ENCODE measurements around the gene ELMO1. TPM values are rescaled to one million over a fixed set of nuclear protein-coding genes. Genes with fewer than 3 reads are reported as not detected.

ELMO1 gene
- polyA plus RNA-seq, 2 of the 4 experiments (the other 2 are of a cell fraction) = 2.3 to 6.1 TPM

GRCh38 chr7:37208528-37208927, 240.1 kb downstream of the ELMO1 start:
- FAIRE-seq (no peak), DNase-seq (ENCODE audit: low read depth in 1 of 2, low spot score in 1 of 2) (peak; percentile 25 to 56), ATAC-seq (peak; percentile 86 to 87)
- no peaks in the 10 kb centered on the region; the same call in 2 of the 3 replicates for H3K4me1 ChIP-seq
- ChIA-PET CTCF (interaction anchor here (0.7 to 1.4 kb wide), 4 partner anchors 41 to 768 kb away, joined by 3 to 5 read pairs (median 4); no protein-coding TSS in a partner anchor), POLR2A (no interaction called here)
- no peak overlapping the region for H3K4me3 ChIP-seq
- 42% methylated on average over 5 of the region's 5 CpGs for WGBS (ENCODE audit: missing lambda C conversion rate)
- no peak overlapping the region for H3K27ac ChIP-seq
- TF ChIP-seq RAD21 (conservative IDR thresholded peaks at IDR 0.05 in 1 of 2, IDR thresholded peaks at IDR 0.05 in 1 of 2) (peak; percentile 64 to 70), FOSL2 (IDR thresholded peaks at IDR 0.05) (no peak), FOSL2 (CRISPR knock-in tag; IDR thresholded peaks at IDR 0.05) (no peak), SMC3 (IDR thresholded peaks at IDR 0.05) (peak; percentile 45; the same call in 2 of the 3 replicates), CTCF (IDR thresholded peaks at IDR 0.05) (peak; percentile 49)
- no peaks in the 10 kb centered on the region for H3K9me3 ChIP-seq
- H3K4me2 ChIP-seq = no peak overlapping the region

DNA sequence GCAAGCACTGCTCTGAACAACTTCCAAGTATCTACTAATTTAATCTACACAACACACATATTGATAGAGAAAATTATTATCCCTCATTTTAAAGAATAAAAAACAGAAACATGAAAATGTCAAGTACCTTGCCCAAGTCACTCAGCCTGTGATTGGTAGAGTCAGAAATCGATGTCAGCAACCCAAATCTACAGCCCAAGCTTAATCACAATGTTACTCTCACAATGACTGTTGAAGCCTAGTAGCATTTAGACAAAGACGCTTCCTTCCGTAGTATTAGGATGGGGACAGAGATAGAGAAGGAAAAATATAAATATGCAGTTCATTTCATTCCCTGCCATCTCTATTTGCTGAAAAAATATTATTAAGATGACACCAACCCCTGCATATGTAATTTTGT, 242.5 kb downstream of the ELMO1 start:
- no peak for FAIRE-seq
- no peak for DNase-seq (ENCODE audit: low read depth in 1 of 2, low spot score in 1 of 2)
- H3K4me2 ChIP-seq = no peak overlapping the region
- no peak for ATAC-seq
- H3K4me1 ChIP-seq = peaks cover 3% of the 10 kb centered on the region; the same call in 2 of the 3 replicates
- TF ChIP-seq HEYL (CRISPR knock-in tag; IDR thresholded peaks at IDR 0.05) = no peak
- TF ChIP-seq MYC (IDR thresholded peaks at IDR 0.05; ENCODE audit: borderline replicate concordance, low read length) = no peak
- TF ChIP-seq CHD4 (IDR thresholded peaks at IDR 0.05; ENCODE audit: borderline replicate concordance) = no peak
- no peak for TF ChIP-seq MAFK (IDR thresholded peaks at IDR 0.05; ENCODE audit: partially characterized antibody)
- no peak for TF ChIP-seq E2F6 (IDR thresholded peaks at IDR 0.05; ENCODE audit: borderline replicate concordance, low read depth)
- TF ChIP-seq CEBPB (IDR thresholded peaks at IDR 0.05) = no peak
- TF ChIP-seq ELK1 (IDR thresholded peaks at IDR 0.05; ENCODE audit: low read depth, low read length) = no peak
- TF ChIP-seq CTCF (IDR thresholded peaks at IDR 0.05) = no peak
- H3K4me3 ChIP-seq = no peak overlapping the region
- WGBS (ENCODE audit: missing lambda C conversion rate) = 65% methylated on average over 3 of the region's 3 CpGs
- no peak overlapping the region for H3K27ac ChIP-seq
- H3K9me3 ChIP-seq = no peaks in the 10 kb centered on the region
- CTCF ChIA-PET = interaction anchor here (2.0 kb wide), 1 partner anchor 17 kb away, joined by 5 read pairs; no protein-coding TSS in a partner anchor
- POLR2A ChIA-PET = no interaction called here

GRCh38 chr7:37205451-37205850, 243.2 kb downstream of the ELMO1 start:
- FAIRE-seq (no peak), DNase-seq (ENCODE audit: low read depth in 1 of 2, low spot score in 1 of 2) (no peak), ATAC-seq (no peak)
- Histone ChIP-seq H3K4me3 (no peak overlapping the region), H3K27ac (no peak overlapping the region), H3K9me3 (no peaks in the 10 kb centered on the region), H3K4me2 (no peak overlapping the region), H3K4me1 (peaks cover 5% of the 10 kb centered on the region; the same call in 2 of the 3 replicates)
- ChIA-PET CTCF (interaction anchor here (0.6 to 2.4 kb wide), 7 partner anchors 10 to 764 kb away, joined by 3 to 8 read pairs (median 5); no protein-coding TSS in a partner anchor), POLR2A (no interaction called here)
- WGBS (ENCODE audit: missing lambda C conversion rate) = 74% methylated on average over 6 of the region's 6 CpGs
- no peak for TF ChIP-seq ZC3H11A (IDR thresholded peaks at IDR 0.05)
- TF ChIP-seq MAX (IDR thresholded peaks at IDR 0.05) = no peak
- no peak for TF ChIP-seq BCL3 (IDR thresholded peaks at IDR 0.05)
- TF ChIP-seq ESRRA (IDR thresholded peaks at IDR 0.05; ENCODE audit: borderline replicate concordance, low read length) = no peak
- no peak for TF ChIP-seq POLR2A (IDR thresholded peaks at IDR 0.05; ENCODE audit: low read length)
- TF ChIP-seq GATA3 (IDR thresholded peaks at IDR 0.05; ENCODE audit: borderline replicate concordance) = no peak
- TF ChIP-seq HOXA7 (CRISPR knock-in tag; IDR thresholded peaks at IDR 0.05) = no peak
- no peak for TF ChIP-seq ZSCAN20 (CRISPR knock-in tag; IDR thresholded peaks at IDR 0.05)
- TF ChIP-seq ELK1 (IDR thresholded peaks at IDR 0.05; ENCODE audit: low read depth, low read length) = no peak
- TF ChIP-seq CEBPB (IDR thresholded peaks at IDR 0.05) = no peak
- TF ChIP-seq EHF (CRISPR knock-in tag; IDR thresholded peaks at IDR 0.05) = no peak
- TF ChIP-seq CHD4 (IDR thresholded peaks at IDR 0.05; ENCODE audit: borderline replicate concordance) = no peak
- TF ChIP-seq HOXB13 (CRISPR knock-in tag; IDR thresholded peaks at IDR 0.05; ENCODE audit: low read depth) = no peak
- no peak for TF ChIP-seq JUN (IDR thresholded peaks at IDR 0.05)
- TF ChIP-seq NPAS2 (CRISPR knock-in tag; IDR thresholded peaks at IDR 0.05; ENCODE audit: borderline replicate concordance) = no peak
- TF ChIP-seq RFX5 (IDR thresholded peaks at IDR 0.05) = no peak

Measured in A549 (cell line).